Heart left ventricle (tissue), 13 donors: ENCODE data around the gene LPIN2.

Source experiments
- CTCF ChIP-seq, 12 donors: fragments of 200-600 bp; sonication (generic) in 4 of 12; IDR thresholded peaks; one replicate each; pipeline versions ENCODE4 v1.5.0 to v1.8.0; 2018 to 2022; ENCODE audit warnings: antibody characterized with exemption in 12 of 12, mild to moderate bottlenecking in 5 of 12
- POLR2A ChIP-seq, 2 donors: fragments of 450-650 bp; IDR thresholded peaks; one replicate each; pipeline ENCODE4 v1.6.1; 2017; ENCODE audit warnings: antibody characterized with exemption in 2 of 2, mild to moderate bottlenecking in 2 of 2, moderate library complexity in 2 of 2
- donor health status: ischemic (EF 13 %, LVEDD 7.1; RV severe dilation, severe dysfunction).
- donor health status: DM: no; HTN: yes; CAD: no.
- donor health status: DM: no; HTN: no; CAD: no.
- donor health status: ischemic (EF 25% LVEDD 6.9; RV normal size, moderate dysfunction).
- donor health status: ischemic (EF 25% LVEDD 5.7; RV mildly dilated, moderate dysfunction).
- donor health status: ischemic (EF 35%, LVEDD 5.7; RV mildly dilated, moderate dysfunction).
- donor health status: nonischemic (EF 11% LVEDD 7.7; RV severe dilation, severe dysfunction).
- donor health status: DM: yes; HTN: yes; CAD: no.
- donor health status: PGD.
- donor health status: ischemic (EF 29% LVEDD 5.4; RV normal size, mild dysfunction).
- donor health status: nonischemic (EF 23%, LVEDD 6.1; RV moderate dilation, normal function).

- TF ChIP-seq POLR2A (IDR thresholded peaks at IDR 0.05): no peak
- TF ChIP-seq CTCF (IDR thresholded peaks at IDR 0.05): no peak
These were observed 44.6 kb upstream of the LPIN2 start for GRCh38 chr18:3057526-3057925.
